K562 (cell line): ENCODE data around the gene FIBP. TPM values are rescaled to one million over a fixed set of nuclear protein-coding genes. Genes with fewer than 3 reads are reported as not detected.

ENCODE experiments used
- ARID2 ChIP-seq: fragments of 450-650 bp; IDR thresholded peaks from 2 replicates; pipeline ENCODE4 v1.6.1; 2017; ENCODE audit warnings: antibody characterized with exemption, mild to moderate bottlenecking
- CBFA2T2 ChIP-seq: fragments of 450-650 bp; conservative IDR thresholded peaks from 2 replicates; pipeline ENCODE4 v1.6.1; 2017; ENCODE audit warnings: mild to moderate bottlenecking
- CREB1 ChIP-seq, 2 experiments: sonication (generic) in 1 of 2; formaldehyde crosslinking in 1 of 2; IDR thresholded peaks; 2 replicates each; pipeline versions ENCODE4 v1.6.1 to v1.8.0; 2012 to 2022; ENCODE audit warnings: inconsistent platforms in 1 of 2, mild to moderate bottlenecking in 1 of 2, missing genetic modification reagents in 1 of 2, moderate library complexity in 1 of 2
- E2F8 ChIP-seq: fragments of 450-650 bp; IDR thresholded peaks from 2 replicates; pipeline ENCODE4 v1.7.1; 2018; ENCODE audit warnings: mild to moderate bottlenecking, low read depth; ENCODE audit not compliant: partially characterized antibody
- RERE ChIP-seq: sonication (generic); formaldehyde crosslinking; IDR thresholded peaks from 2 replicates; pipeline ENCODE4 v1.8.0; 2023; ENCODE audit warnings: missing genetic modification reagents, mild to moderate bottlenecking, borderline replicate concordance
- SETDB1 ChIP-seq: IDR thresholded peaks from one replicate; pipeline ENCODE4 v1.6.1; 2012; ENCODE audit warnings: low read length, control low read depth, inconsistent platforms
- SMARCC2 ChIP-seq: fragments of 450-650 bp; IDR thresholded peaks from 2 replicates; pipeline ENCODE4 v1.6.1; 2017; ENCODE audit warnings: antibody characterized with exemption, moderate library complexity, mild to moderate bottlenecking, low read depth
- TRIM28 ChIP-seq: fragments of 450-650 bp; IDR thresholded peaks from 2 replicates; pipeline ENCODE4 v1.6.1; 2017
- ZFP36 ChIP-seq: fragments of 150-350 bp; IDR thresholded peaks from 2 replicates; pipeline ENCODE4 v1.6.1; 2018; ENCODE audit warnings: low read length, low read depth; ENCODE audit not compliant: partially characterized antibody
- ZHX1 ChIP-seq: fragments of 150-350 bp; conservative IDR thresholded peaks from 2 replicates; pipeline ENCODE4 v1.6.1; 2014; ENCODE audit warnings: low read length
- ZNF124 ChIP-seq: sonication (generic); formaldehyde crosslinking; IDR thresholded peaks from 2 replicates; pipeline ENCODE4 v1.8.1; 2022; ENCODE audit warnings: missing genetic modification reagents
- ZNF41 ChIP-seq: fragments of 250-450 bp; sonication (Bioruptor Pico); conservative IDR thresholded peaks from 2 replicates; pipeline ENCODE4 v1.4.0; 2020; ENCODE audit warnings: mild to moderate bottlenecking
- ZNF444 ChIP-seq: fragments of 250-450 bp; sonication (Bioruptor Pico); IDR thresholded peaks from 2 replicates; pipeline ENCODE4 v1.4.0; 2020; ENCODE audit warnings: mild to moderate bottlenecking, moderate library complexity
- polyA plus RNA-seq, 8 experiments: library from polyadenylated mRNA; depleted of rRNA in 4 of 8; stranded (reverse) in 5 of 8; unstranded in 3 of 8; fragments of >200 nt; fragmentation: Nextera tagmentation in 2 of 8; fragmentation: Illumina TruSeq in 1 of 8; extraction: Ambion mirVana in 2 of 8; extraction: Trizol in 1 of 8; gene quantifications; 2 replicates each; pipeline versions ENCODE4 v1.2.1 to v1.2.3, GENCODE V29; 2011 to 2014; ENCODE audit warnings: inconsistent platforms in 1 of 8, missing spikeins in 1 of 8
- total RNA-seq, 7 experiments: library from RNA; depleted of rRNA in 6 of 7; stranded (reverse); fragments of >200 nt in 6 of 7; fragmentation: Illumina TruSeq in 2 of 7; extraction: Trizol in 2 of 7; gene quantifications; 2 replicates each; pipeline versions ENCODE4 v1.2.1 to v1.2.3, GENCODE V29; 2011 to 2021; ENCODE audit warnings: low replicate concordance in 1 of 7
- TF ChIP-seq, protein P1 (sequence below): fragments of 450-650 bp; IDR thresholded peaks from one replicate; pipeline ENCODE4 v1.6.1; 2018; ENCODE audit warnings: mild to moderate bottlenecking, moderate library complexity; ENCODE audit not compliant: partially characterized antibody
- TF ChIP-seq, protein P2 (sequence below): IDR thresholded peaks from 2 replicates; pipeline ENCODE4 v1.6.1; 2011; ENCODE audit not compliant: insufficient read length; ENCODE audit errors: extremely low read depth

FIBP gene
- total and polyA plus RNA-seq, 9 of the 15 experiments (the other 6 are each of a cell fraction or from before 2014, with no cell fraction given): 41.2 to 79.2 (median 48.6) TPM

DNA sequence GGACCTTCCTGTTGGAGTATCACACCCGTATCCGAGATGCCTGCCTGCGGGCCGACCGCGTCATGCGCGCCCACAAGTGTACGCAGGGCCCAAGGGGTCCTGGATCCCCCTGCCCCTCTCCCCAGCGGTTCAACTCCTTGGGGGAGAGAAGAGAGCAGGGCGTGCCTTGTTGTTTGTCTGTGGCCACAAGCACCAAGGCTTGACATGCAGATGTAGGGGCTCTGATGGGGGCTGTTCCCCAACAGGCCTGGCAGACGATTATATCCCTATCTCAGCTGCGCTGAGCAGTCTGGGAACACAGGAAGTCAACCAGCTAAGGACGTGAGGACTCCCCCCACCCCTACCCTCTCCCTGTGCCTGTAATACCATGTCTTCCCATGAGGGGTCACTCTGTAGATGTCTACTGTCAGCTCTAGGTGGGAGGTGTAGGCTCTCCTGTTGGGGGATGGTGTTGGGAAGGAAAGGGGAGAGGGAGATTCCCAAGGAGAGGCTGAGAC, 37.1 kb downstream of the FIBP start (continued):
- TF ChIP-seq RERE (CRISPR knock-in tag) (no peak), TRIM28 (peak; percentile 86), SETDB1 (no peak), E2F8 (no peak), ZFP36 (no peak), ZNF444 (CRISPR knock-in tag) (no peak), ZHX1 (no peak), CREB1 (IDR thresholded peaks at IDR 0.05) (no peak), CREB1 (CRISPR knock-in tag; IDR thresholded peaks at IDR 0.05) (0 out of 2 replicates have a peak, but pooled peaks have one; percentile 2), SMARCC2 (no peak), CBFA2T2 (no peak), ARID2 (no peak), ZNF41 (CRISPR knock-in tag) (no peak), ZNF124 (CRISPR knock-in tag) (no peak)
- TF ChIP-seq, protein P1, sequence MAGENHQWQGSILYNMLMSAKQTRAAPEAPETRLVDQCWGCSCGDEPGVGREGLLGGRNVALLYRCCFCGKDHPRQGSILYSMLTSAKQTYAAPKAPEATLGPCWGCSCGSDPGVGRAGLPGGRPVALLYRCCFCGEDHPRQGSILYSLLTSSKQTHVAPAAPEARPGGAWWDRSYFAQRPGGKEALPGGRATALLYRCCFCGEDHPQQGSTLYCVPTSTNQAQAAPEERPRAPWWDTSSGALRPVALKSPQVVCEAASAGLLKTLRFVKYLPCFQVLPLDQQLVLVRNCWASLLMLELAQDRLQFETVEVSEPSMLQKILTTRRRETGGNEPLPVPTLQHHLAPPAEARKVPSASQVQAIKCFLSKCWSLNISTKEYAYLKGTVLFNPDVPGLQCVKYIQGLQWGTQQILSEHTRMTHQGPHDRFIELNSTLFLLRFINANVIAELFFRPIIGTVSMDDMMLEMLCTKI: no peak
- TF ChIP-seq, protein P2, sequence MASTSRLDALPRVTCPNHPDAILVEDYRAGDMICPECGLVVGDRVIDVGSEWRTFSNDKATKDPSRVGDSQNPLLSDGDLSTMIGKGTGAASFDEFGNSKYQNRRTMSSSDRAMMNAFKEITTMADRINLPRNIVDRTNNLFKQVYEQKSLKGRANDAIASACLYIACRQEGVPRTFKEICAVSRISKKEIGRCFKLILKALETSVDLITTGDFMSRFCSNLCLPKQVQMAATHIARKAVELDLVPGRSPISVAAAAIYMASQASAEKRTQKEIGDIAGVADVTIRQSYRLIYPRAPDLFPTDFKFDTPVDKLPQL: no peak
